WERI-Rb-1 (cell line): ENCODE results near the gene ABCC2.
"Not testable (repeated sequence)": the region's sequence is repeated elsewhere in the genome, so short reads cannot be mapped to it uniquely, and the experiment has no call there.

Experiments used
- DNase-seq: peaks from one replicate; pipeline ENCODE4 v3.0.0-alpha.2; 2020
- H3K27ac ChIP-seq: fragments of 250-450 bp; sonication (Bioruptor Pico); 2 replicates; pipeline ENCODE4 v1.5.1; 2020; ENCODE audit warnings: mild to moderate bottlenecking, moderate library complexity
- H3K27me3 ChIP-seq: fragments of 250-450 bp; sonication (Bioruptor Pico); 2 replicates; pipeline ENCODE4 v1.5.1; 2021; ENCODE audit warnings: mild to moderate bottlenecking, low read depth, moderate library complexity; ENCODE audit not compliant: insufficient read depth, severe bottlenecking
- H3K36me3 ChIP-seq: fragments of 250-450 bp; sonication (Bioruptor Pico); 2 replicates; pipeline ENCODE4 v1.5.1; 2020; ENCODE audit warnings: mild to moderate bottlenecking, moderate library complexity
- H3K4me3 ChIP-seq: 2 replicates; pipeline ENCODE4 v1.5.1; 2011; ENCODE audit warnings: low read depth, mild to moderate bottlenecking, control low read depth, low read length
- H3K9me3 ChIP-seq: fragments of 250-450 bp; sonication (Bioruptor Pico); 2 replicates; pipeline ENCODE4 v1.5.1; 2021; ENCODE audit warnings: mild to moderate bottlenecking, moderate library complexity; ENCODE audit not compliant: severe bottlenecking
- CTCF ChIP-seq: IDR thresholded peaks from 2 replicates; pipeline ENCODE4 v1.5.1; 2011; ENCODE audit warnings: low read depth, mild to moderate bottlenecking, control low read depth, inconsistent platforms, low read length

ABCC2 gene

GRCh38 chr10:99859585-99859984 is 77.1 kb downstream of the ABCC2 start:
- peak; percentile 63 for DNase-seq
- Histone ChIP-seq H3K36me3 (no peaks in the 10 kb centered on the region), H3K27me3 (no peaks in the 10 kb centered on the region), H3K27ac (no peak overlapping the region), H3K9me3 (peaks cover 2% of the 10 kb centered on the region), H3K4me3 (no peak overlapping the region)
- peak; percentile 65 for TF ChIP-seq CTCF

- Histone ChIP-seq H3K9me3 (peaks cover 5% of the 10 kb centered on the region), H3K27me3 (no peaks in the 10 kb centered on the region), H3K4me3 (no peak overlapping the region), H3K36me3 (no peaks in the 10 kb centered on the region), H3K27ac (no peak overlapping the region)
- DNase-seq: no peak
- no peak for TF ChIP-seq CTCF
Observed at GRCh38 chr10:99860466-99860865, 78.0 kb downstream of the ABCC2 start.

- not testable (repeated sequence) for H3K27me3 ChIP-seq, H3K36me3 ChIP-seq, H3K9me3 ChIP-seq, DNase-seq, H3K4me3 ChIP-seq, H3K27ac ChIP-seq
Observed at GRCh38 chr10:99863535-99864240, 81.2 kb downstream of the ABCC2 start.

- not testable (repeated sequence) for H3K27me3 ChIP-seq, H3K4me3 ChIP-seq, DNase-seq, H3K9me3 ChIP-seq, H3K36me3 ChIP-seq, H3K27ac ChIP-seq
Observed at GRCh38 chr10:99867250-99867649, 84.8 kb downstream of the ABCC2 start.

- TF ChIP-seq CTCF: no peak
- no peaks in the 10 kb centered on the region for H3K27me3 ChIP-seq
- no peak overlapping the region for H3K4me3 ChIP-seq
- DNase-seq: no peak
- peaks cover 3% of the 10 kb centered on the region for H3K9me3 ChIP-seq
- H3K27ac ChIP-seq: no peak overlapping the region
- no peaks in the 10 kb centered on the region for H3K36me3 ChIP-seq
Observed at GRCh38 chr10:99869581-99870122, 87.2 kb downstream of the ABCC2 start.

GRCh38 chr10:99870123-99870730 is 87.8 kb downstream of the ABCC2 start:
- H3K9me3 ChIP-seq: no peaks in the 10 kb centered on the region
- DNase-seq: no peak
- no peak for TF ChIP-seq CTCF
- no peaks in the 10 kb centered on the region for H3K36me3 ChIP-seq
- no peaks in the 10 kb centered on the region for H3K27me3 ChIP-seq
- H3K27ac ChIP-seq: no peak overlapping the region
- no peak overlapping the region for H3K4me3 ChIP-seq
